Prostate gland (tissue), 2 donors: ENCODE data around the gene GPM6B.

Source experiments
- POLR2A ChIP-seq: fragments of 450-650 bp; IDR thresholded peaks from one replicate; pipeline ENCODE4 v1.6.1; 2016; ENCODE audit warnings: antibody characterized with exemption, mild to moderate bottlenecking
- POLR2AphosphoS5 ChIP-seq: sonication (generic); formaldehyde crosslinking; IDR thresholded peaks from one replicate; pipeline ENCODE4 v1.6.1; 2017; ENCODE audit warnings: antibody characterized with exemption
- TF ChIP-seq, protein P1 (sequence below), 4 experiments: fragments of 200-600 bp in 2 of 4; fragments of 450-650 bp in 2 of 4; sonication (generic) in 2 of 4; IDR thresholded peaks; 1 replicate in 3 of 4; 2 replicates in 1 of 4; pipeline ENCODE4 v1.5.1; 2016 to 2019; ENCODE audit warnings: antibody characterized with exemption in 4 of 4, mild to moderate bottlenecking in 2 of 4, moderate library complexity in 2 of 4

DNA sequence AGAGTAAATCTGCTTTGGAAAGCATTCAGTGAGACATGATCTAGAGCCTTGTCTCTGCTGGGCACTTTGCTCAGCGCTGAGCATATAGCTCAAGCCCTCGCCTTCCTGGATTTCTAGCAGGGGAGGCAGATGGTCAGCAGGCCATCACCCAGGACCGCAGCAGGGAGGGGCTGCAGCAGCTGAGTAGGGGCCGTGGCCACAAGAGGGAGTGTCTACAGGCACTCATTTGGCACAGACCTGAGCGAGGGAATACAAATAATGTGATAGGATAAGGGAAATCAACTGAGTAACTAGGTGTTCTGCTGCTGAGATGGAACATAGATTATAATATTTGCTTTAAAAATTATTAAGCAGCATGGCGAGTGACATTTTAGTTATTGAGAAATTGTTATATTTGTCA lies 52.1 kb downstream of the GPM6B start:
- TF ChIP-seq, protein P1, sequence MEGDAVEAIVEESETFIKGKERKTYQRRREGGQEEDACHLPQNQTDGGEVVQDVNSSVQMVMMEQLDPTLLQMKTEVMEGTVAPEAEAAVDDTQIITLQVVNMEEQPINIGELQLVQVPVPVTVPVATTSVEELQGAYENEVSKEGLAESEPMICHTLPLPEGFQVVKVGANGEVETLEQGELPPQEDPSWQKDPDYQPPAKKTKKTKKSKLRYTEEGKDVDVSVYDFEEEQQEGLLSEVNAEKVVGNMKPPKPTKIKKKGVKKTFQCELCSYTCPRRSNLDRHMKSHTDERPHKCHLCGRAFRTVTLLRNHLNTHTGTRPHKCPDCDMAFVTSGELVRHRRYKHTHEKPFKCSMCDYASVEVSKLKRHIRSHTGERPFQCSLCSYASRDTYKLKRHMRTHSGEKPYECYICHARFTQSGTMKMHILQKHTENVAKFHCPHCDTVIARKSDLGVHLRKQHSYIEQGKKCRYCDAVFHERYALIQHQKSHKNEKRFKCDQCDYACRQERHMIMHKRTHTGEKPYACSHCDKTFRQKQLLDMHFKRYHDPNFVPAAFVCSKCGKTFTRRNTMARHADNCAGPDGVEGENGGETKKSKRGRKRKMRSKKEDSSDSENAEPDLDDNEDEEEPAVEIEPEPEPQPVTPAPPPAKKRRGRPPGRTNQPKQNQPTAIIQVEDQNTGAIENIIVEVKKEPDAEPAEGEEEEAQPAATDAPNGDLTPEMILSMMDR (IDR thresholded peaks at IDR 0.05): peak in 2 of 4 experiments; percentile 38 to 41
- TF ChIP-seq POLR2AphosphoS5 (peak; percentile 23), POLR2A (no peak)
